Heart left ventricle (tissue), 16 donors: ENCODE data around the gene RCCD1. TPM values are rescaled to one million over a fixed set of nuclear protein-coding genes. Genes with fewer than 3 reads are reported as not detected.
"Not testable (repeated sequence)": the region's sequence is repeated elsewhere in the genome, so short reads cannot be mapped to it uniquely, and the experiment has no call there.

Experiments
- ATAC-seq, 4 donors: fragments of 200-7000 bp; cut with Tn5 transposase; one replicate each; pipeline ENCODE4 v1.9.1; 2020 to 2022; ENCODE audit warnings: moderate library complexity in 4 of 4, mild to moderate bottlenecking in 3 of 4, moderate number of reproducible peaks in 1 of 4
- DNase-seq, 5 donors: peaks; one replicate each; pipeline ENCODE4 v3.0.0-alpha.2; 2020
- H3K27ac ChIP-seq, 12 donors: fragments of 200-600 bp; sonication (generic) in 4 of 12; one replicate each; pipeline versions ENCODE4 v1.5.0 to v1.8.0; 2016 to 2022; ENCODE audit warnings: mild to moderate bottlenecking in 2 of 12
- H3K27me3 ChIP-seq, 9 donors: fragments of 200-600 bp; sonication (generic) in 2 of 9; one replicate each; pipeline versions ENCODE4 v1.5.1 to v1.8.0; 2016 to 2022; ENCODE audit warnings: mild to moderate bottlenecking in 3 of 9
- H3K36me3 ChIP-seq, 9 donors: fragments of 200-600 bp; sonication (generic) in 2 of 9; one replicate each; pipeline versions ENCODE4 v1.5.0 to v1.8.0; 2018 to 2022; ENCODE audit warnings: mild to moderate bottlenecking in 2 of 9
- H3K4me1 ChIP-seq, 12 donors: fragments of 200-600 bp; sonication (generic) in 4 of 12; one replicate each; pipeline versions ENCODE4 v1.5.0 to v1.8.0; 2016 to 2022; ENCODE audit warnings: mild to moderate bottlenecking in 3 of 12
- H3K4me3 ChIP-seq, 12 donors: fragments of 200-600 bp; sonication (generic) in 4 of 12; one replicate each; pipeline versions ENCODE4 v1.5.0 to v1.8.0; 2017 to 2022; ENCODE audit warnings: mild to moderate bottlenecking in 9 of 12, moderate library complexity in 4 of 12
- H3K9me3 ChIP-seq, 12 donors: fragments of 200-600 bp; sonication (generic) in 4 of 12; one replicate each; pipeline versions ENCODE4 v1.5.0 to v1.8.0; 2016 to 2022; ENCODE audit warnings: mild to moderate bottlenecking in 1 of 12
- POLR2A ChIP-seq, 2 donors: fragments of 450-650 bp; IDR thresholded peaks; one replicate each; pipeline ENCODE4 v1.6.1; 2017; ENCODE audit warnings: antibody characterized with exemption in 2 of 2, mild to moderate bottlenecking in 2 of 2, moderate library complexity in 2 of 2
- WGBS, 4 donors: extraction: QIAGEN DNeasy Blood & Tissue Kit in 2 of 4; methylation state at CpG; one replicate each; pipeline versions ENCODE4 v1.1.5 to v1.1.7; 2013 to 2018; 5-methylcytosine and 5-hydroxymethylcytosine counted together
- intact Hi-C, 10 donors: fragments of 100-400 bp; cut with DNase I; formaldehyde crosslinking; loops; one replicate each; pipeline versions ENCODE4 v1.11.1 to v1.14.2; 2022
- polyA plus RNA-seq, 2 donors: library from polyadenylated mRNA; stranded (reverse); fragments of 200-250 nt; gene quantifications; one replicate each; pipeline ENCODE4 v1.2.3, GENCODE V29; 2013
- total RNA-seq, 9 donors: library from RNA; depleted of rRNA in 2 of 9; stranded (reverse); fragments of >200 nt in 2 of 9; fragmentation: NEBNext Ultra II Directional in 3 of 9; extraction: Animal tissue kit (Norgen Biotek cat#: 25700) in 3 of 9; gene quantifications; one replicate each; pipeline versions ENCODE4 v1.1.0 to v1.2.4, GENCODE V29; 2016 to 2023
- TF ChIP-seq, protein P1 (sequence below), 12 donors: fragments of 200-600 bp; sonication (generic) in 4 of 12; IDR thresholded peaks; one replicate each; pipeline versions ENCODE4 v1.5.0 to v1.8.0; 2018 to 2022; ENCODE audit warnings: antibody characterized with exemption in 12 of 12, mild to moderate bottlenecking in 5 of 12
- donor health status: ischemic (EF 13 %, LVEDD 7.1; RV severe dilation, severe dysfunction).
- donor health status: healthy with polysubstance abuse.
- donor health status: DM: no; HTN: yes; CAD: no.
- donor health status: DM: no; HTN: no; CAD: no.
- donor health status: ischemic (EF 25% LVEDD 6.9; RV normal size, moderate dysfunction).
- donor health status: ischemic (EF 25% LVEDD 5.7; RV mildly dilated, moderate dysfunction).
- donor health status: healthy.
- donor health status: DM: yes; HTN: yes; CAD: no.
- donor health status: ischemic (EF 35%, LVEDD 5.7; RV mildly dilated, moderate dysfunction).
- donor health status: nonischemic (EF 11% LVEDD 7.7; RV severe dilation, severe dysfunction).
- donor health status: DM: yes; HTN: yes; CAD: no.
- donor health status: PGD.
- donor health status: ischemic (EF 29% LVEDD 5.4; RV normal size, mild dysfunction).
- donor health status: nonischemic (EF 23%, LVEDD 6.1; RV moderate dilation, normal function).

RCCD1 gene
- total and polyA plus RNA-seq, 11 donors: 5.4 to 11.1 (median 6.9) TPM

GRCh38 chr15:90918835-90919234 is 35.8 kb upstream of the RCCD1 start:
- H3K9me3 ChIP-seq: no peaks in the 10 kb centered on the region
- intact Hi-C loops: no loop called here
- 49 to 60% (median 51%) methylated on average over 5 to 6 of the region's 6 CpGs for WGBS, 4 donors
- peaks cover 0 to 46% (median 10%) of the 10 kb centered on the region in 12 donors for H3K4me1 ChIP-seq
- H3K27ac ChIP-seq: peak overlapping the region; percentile 4 to 85 (median 74)
- H3K36me3 ChIP-seq: peaks cover 3 to 88% (median 83%) of the 10 kb centered on the region in 9 donors
- H3K27me3 ChIP-seq: no peaks in the 10 kb centered on the region
- DNase-seq (no peak), ATAC-seq (peak; percentile 59 to 63 (median 60))
- no peak for TF ChIP-seq POLR2A (IDR thresholded peaks at IDR 0.05)
- TF ChIP-seq, protein P1, sequence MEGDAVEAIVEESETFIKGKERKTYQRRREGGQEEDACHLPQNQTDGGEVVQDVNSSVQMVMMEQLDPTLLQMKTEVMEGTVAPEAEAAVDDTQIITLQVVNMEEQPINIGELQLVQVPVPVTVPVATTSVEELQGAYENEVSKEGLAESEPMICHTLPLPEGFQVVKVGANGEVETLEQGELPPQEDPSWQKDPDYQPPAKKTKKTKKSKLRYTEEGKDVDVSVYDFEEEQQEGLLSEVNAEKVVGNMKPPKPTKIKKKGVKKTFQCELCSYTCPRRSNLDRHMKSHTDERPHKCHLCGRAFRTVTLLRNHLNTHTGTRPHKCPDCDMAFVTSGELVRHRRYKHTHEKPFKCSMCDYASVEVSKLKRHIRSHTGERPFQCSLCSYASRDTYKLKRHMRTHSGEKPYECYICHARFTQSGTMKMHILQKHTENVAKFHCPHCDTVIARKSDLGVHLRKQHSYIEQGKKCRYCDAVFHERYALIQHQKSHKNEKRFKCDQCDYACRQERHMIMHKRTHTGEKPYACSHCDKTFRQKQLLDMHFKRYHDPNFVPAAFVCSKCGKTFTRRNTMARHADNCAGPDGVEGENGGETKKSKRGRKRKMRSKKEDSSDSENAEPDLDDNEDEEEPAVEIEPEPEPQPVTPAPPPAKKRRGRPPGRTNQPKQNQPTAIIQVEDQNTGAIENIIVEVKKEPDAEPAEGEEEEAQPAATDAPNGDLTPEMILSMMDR (IDR thresholded peaks at IDR 0.05): no peak
- H3K4me3 ChIP-seq: no peak overlapping the region

GRCh38 chr15:90921887-90922286 is 32.8 kb upstream of the RCCD1 start:
- ATAC-seq (no peak), DNase-seq (no peak)
- no peak overlapping the region for H3K27ac ChIP-seq
- H3K27me3 ChIP-seq: no peaks in the 10 kb centered on the region
- peaks cover 0 to 25% (median 3%) of the 10 kb centered on the region in 12 donors for H3K4me1 ChIP-seq
- no peaks in the 10 kb centered on the region for H3K9me3 ChIP-seq
- peaks cover 3 to 57% (median 54%) of the 10 kb centered on the region in 9 donors for H3K36me3 ChIP-seq
- intact Hi-C loops: no loop called here
- WGBS, 4 donors: 89 to 95% (median 91%) methylated on average over 4 of the region's 4 CpGs
- no peak for TF ChIP-seq POLR2A (IDR thresholded peaks at IDR 0.05)
- TF ChIP-seq, protein P1 (IDR thresholded peaks at IDR 0.05): no peak
- no peak overlapping the region for H3K4me3 ChIP-seq

GRCh38 chr15:90922712-90923322 is 31.9 kb upstream of the RCCD1 start:
- Histone ChIP-seq H3K36me3 (peaks cover 3 to 48% (median 44%) of the 10 kb centered on the region in 9 donors), H3K4me1 (peaks cover 0 to 16% (median 3%) of the 10 kb centered on the region in 12 donors)
- H3K9me3 ChIP-seq, H3K27me3 ChIP-seq, intact Hi-C loops, H3K4me3 ChIP-seq, DNase-seq, ATAC-seq, H3K27ac ChIP-seq: not testable (repeated sequence)
- WGBS, 4 donors: 94 to 97% (median 95%) methylated on average over 7 of the region's 7 CpGs

- TF ChIP-seq, protein P1 (IDR thresholded peaks at IDR 0.05): no peak
- TF ChIP-seq POLR2A (IDR thresholded peaks at IDR 0.05): no peak
- Histone ChIP-seq H3K4me3 (no peak overlapping the region), H3K27ac (no peak overlapping the region), H3K9me3 (no peaks in the 10 kb centered on the region), H3K36me3 (peaks cover 3 to 32% (median 29%) of the 10 kb centered on the region in 9 donors), H3K27me3 (no peaks in the 10 kb centered on the region), H3K4me1 (peaks cover 0 to 15% (median 4%) of the 10 kb centered on the region in 12 donors)
- intact Hi-C loops: no loop called here
- 90 to 94% (median 92%) methylated on average over 5 of the region's 5 CpGs for WGBS, 4 donors
- ATAC-seq: no peak
- DNase-seq: no peak
Measured at GRCh38 chr15:90924375-90924774, 30.3 kb upstream of the RCCD1 start.

DNA sequence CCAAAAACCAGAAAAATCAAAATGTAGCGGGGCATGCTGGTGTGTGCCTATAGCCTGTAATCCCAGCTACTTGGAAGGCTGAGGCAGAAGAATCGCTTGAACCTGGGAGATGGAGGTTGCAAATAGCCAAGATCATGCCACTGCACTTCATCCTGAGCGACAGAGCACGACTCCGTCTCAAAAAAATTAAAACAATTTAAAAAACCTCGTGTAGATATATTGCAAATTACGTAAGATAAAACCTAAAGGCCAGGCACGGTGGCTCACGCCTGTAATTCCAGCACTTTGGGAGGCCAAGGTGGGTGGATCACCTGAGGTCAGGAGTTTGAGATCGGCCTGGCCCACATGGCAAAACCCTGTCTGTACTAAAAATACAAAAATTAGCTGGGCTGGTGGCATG is 27.9 kb upstream of the RCCD1 start:
- DNase-seq, ATAC-seq, H3K9me3 ChIP-seq, intact Hi-C loops, H3K36me3 ChIP-seq, H3K27ac ChIP-seq, H3K4me3 ChIP-seq, H3K27me3 ChIP-seq: not testable (repeated sequence)
- 88 to 94% (median 91%) methylated on average over 10 of the region's 10 CpGs for WGBS, 4 donors
- H3K4me1 ChIP-seq: peaks cover 6 to 33% (median 20%) of the 10 kb centered on the region in 12 donors

DNA sequence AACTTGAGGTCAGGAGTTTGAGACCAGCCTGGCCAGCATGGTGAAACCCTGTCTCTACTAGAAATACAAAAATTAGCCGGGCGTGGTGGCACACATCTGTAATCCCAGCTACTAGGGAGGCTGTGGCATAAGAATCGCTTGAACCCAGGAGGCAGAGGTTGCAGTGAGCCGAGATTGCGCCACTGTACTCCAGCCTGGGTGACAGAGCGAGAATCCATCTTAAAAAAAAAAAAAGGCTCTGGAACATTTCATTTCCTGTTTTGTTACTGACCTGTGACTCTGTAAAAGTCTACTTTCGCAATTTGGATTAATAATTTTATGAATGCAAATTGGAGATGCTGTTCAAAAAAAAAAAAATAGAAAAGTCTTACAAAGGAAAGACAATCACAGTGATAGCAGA is 26.6 kb upstream of the RCCD1 start:
- H3K4me3 ChIP-seq, intact Hi-C loops, H3K27me3 ChIP-seq, H3K36me3 ChIP-seq, H3K9me3 ChIP-seq, ATAC-seq, DNase-seq: not testable (repeated sequence)
- Histone ChIP-seq H3K4me1 (peaks cover 8 to 41% (median 27%) of the 10 kb centered on the region in 12 donors), H3K27ac (peak overlapping the region in 1 of 12 donors; percentile 60)
- 81 to 92% (median 91%) methylated on average over 7 of the region's 7 CpGs for WGBS, 4 donors
